IPS-18a (cell line): ENCODE data around the gene HOXB3.

Experiments
- H3K27ac ChIP-seq: one replicate; pipeline ENCODE4 v1.5.1; 2013; ENCODE audit warnings: low read length
- H3K27me3 ChIP-seq: one replicate; pipeline ENCODE4 v1.6.1; 2013; ENCODE audit warnings: mild to moderate bottlenecking, low read length; ENCODE audit not compliant: control insufficient read depth, insufficient read depth
- H3K36me3 ChIP-seq: one replicate; pipeline ENCODE4 v1.6.1; 2013; ENCODE audit warnings: low read depth, low read length; ENCODE audit not compliant: control insufficient read depth
- H3K4me1 ChIP-seq: one replicate; pipeline ENCODE4 v1.6.1; 2013; ENCODE audit warnings: low read depth, low read length; ENCODE audit not compliant: control insufficient read depth
- H3K4me3 ChIP-seq: one replicate; pipeline ENCODE4 v1.5.1; 2013; ENCODE audit warnings: low read length
- H3K9ac ChIP-seq: one replicate; pipeline ENCODE4 v1.6.1; 2013; ENCODE audit warnings: mild to moderate bottlenecking, low read length, moderate library complexity
- H3K9me3 ChIP-seq: one replicate; pipeline ENCODE4 v1.6.1; 2013; ENCODE audit warnings: low read depth, low read length; ENCODE audit not compliant: control insufficient read depth

HOXB3 gene

GRCh38 chr17:48597778-48598631 is 8.0 kb upstream of the HOXB3 start:
- no peak overlapping the region for H3K9ac ChIP-seq
- no peaks in the 10 kb centered on the region for H3K36me3 ChIP-seq
- H3K4me3 ChIP-seq: no peak overlapping the region
- peaks cover 4% of the 10 kb centered on the region for H3K4me1 ChIP-seq
- H3K9me3 ChIP-seq: peaks cover 2% of the 10 kb centered on the region
- H3K27ac ChIP-seq: no peak overlapping the region
- H3K27me3 ChIP-seq: peaks cover 100% of the 10 kb centered on the region

GRCh38 chr17:48597528-48597777 is 7.4 kb upstream of the HOXB3 start:
- Histone ChIP-seq H3K9ac (no peak overlapping the region), H3K4me3 (no peak overlapping the region)

GRCh38 chr17:48596735-48597527 is 6.9 kb upstream of the HOXB3 start:
- peaks cover 4% of the 10 kb centered on the region for H3K4me1 ChIP-seq
- H3K36me3 ChIP-seq: no peaks in the 10 kb centered on the region
- no peak overlapping the region for H3K27ac ChIP-seq
- no peak overlapping the region for H3K9ac ChIP-seq
- H3K27me3 ChIP-seq: peaks cover 100% of the 10 kb centered on the region
- peaks cover 2% of the 10 kb centered on the region for H3K9me3 ChIP-seq
- no peak overlapping the region for H3K4me3 ChIP-seq

More at GRCh38 chr17:48597528-48597777, 7.4 kb upstream of the HOXB3 start:
- H3K9me3 ChIP-seq: peaks cover 2% of the 10 kb centered on the region
- peaks cover 4% of the 10 kb centered on the region for H3K4me1 ChIP-seq
- no peaks in the 10 kb centered on the region for H3K36me3 ChIP-seq
- peaks cover 100% of the 10 kb centered on the region for H3K27me3 ChIP-seq
- H3K27ac ChIP-seq: no peak overlapping the region

- Histone ChIP-seq H3K27me3 (peaks cover 100% of the 10 kb centered on the region), H3K27ac (no peak overlapping the region), H3K4me3 (no peak overlapping the region)
Measured at GRCh38 chr17:48596000-48596734, 6.1 kb upstream of the HOXB3 start.

GRCh38 chr17:48595278-48595999 is 5.4 kb upstream of the HOXB3 start:
- Histone ChIP-seq H3K27ac (no peak overlapping the region), H3K27me3 (peaks cover 100% of the 10 kb centered on the region), H3K9me3 (no peaks in the 10 kb centered on the region), H3K4me1 (peaks cover 4% of the 10 kb centered on the region), H3K4me3 (no peak overlapping the region), H3K36me3 (no peaks in the 10 kb centered on the region), H3K9ac (peak overlapping the region; percentile 22)

More at GRCh38 chr17:48596000-48596734, 6.1 kb upstream of the HOXB3 start:
- Histone ChIP-seq H3K36me3 (no peaks in the 10 kb centered on the region), H3K4me1 (peaks cover 4% of the 10 kb centered on the region), H3K9ac (no peak overlapping the region), H3K9me3 (peaks cover 2% of the 10 kb centered on the region)

GRCh38 chr17:48594538-48595277 is 4.7 kb upstream of the HOXB3 start:
- no peak overlapping the region for H3K4me3 ChIP-seq
- peaks cover 4% of the 10 kb centered on the region for H3K4me1 ChIP-seq
- H3K27ac ChIP-seq: no peak overlapping the region
- H3K36me3 ChIP-seq: no peaks in the 10 kb centered on the region
- H3K9me3 ChIP-seq: no peaks in the 10 kb centered on the region
- peak overlapping the region; percentile 22 for H3K9ac ChIP-seq
- peaks cover 100% of the 10 kb centered on the region for H3K27me3 ChIP-seq

- Histone ChIP-seq H3K27me3 (peaks cover 100% of the 10 kb centered on the region), H3K36me3 (no peaks in the 10 kb centered on the region), H3K9ac (no peak overlapping the region), H3K4me1 (peaks cover 4% of the 10 kb centered on the region), H3K4me3 (no peak overlapping the region), H3K27ac (no peak overlapping the region), H3K9me3 (no peaks in the 10 kb centered on the region)
Measured at GRCh38 chr17:48593840-48594537, 3.9 kb upstream of the HOXB3 start.

- no peak within 1 kb of the TSS for H3K27ac ChIP-seq
Measured at GRCh38 chr17:48593126-48593829, 3.2 kb upstream of the HOXB3 start, which contains the start of gene HOXB5. TSS of gene HOXB5 (minus strand) at chr17:48593779. CDS start at chr17:48593682, 97 bp downstream.

GRCh38 chr17:48592577-48592976 is 2.5 kb upstream of the HOXB3 start:
- no peak overlapping the region for H3K27ac ChIP-seq
- no peak overlapping the region for H3K4me3 ChIP-seq
- no peaks in the 10 kb centered on the region for H3K36me3 ChIP-seq
- H3K9ac ChIP-seq: no peak overlapping the region
- H3K27me3 ChIP-seq: peaks cover 100% of the 10 kb centered on the region
- H3K9me3 ChIP-seq: no peaks in the 10 kb centered on the region
- peaks cover 4% of the 10 kb centered on the region for H3K4me1 ChIP-seq

More at GRCh38 chr17:48593126-48593829, 3.2 kb upstream of the HOXB3 start, which contains the start of gene HOXB5:
- Histone ChIP-seq H3K4me1 (peaks cover 4% of the 10 kb centered on the region), H3K36me3 (no peaks in the 10 kb centered on the region), H3K27me3 (peaks cover 100% of the 10 kb centered on the region), H3K9ac (no peak within 1 kb of the TSS), H3K9me3 (no peaks in the 10 kb centered on the region), H3K4me3 (no peak within 1 kb of the TSS)
